ENCODE measurements around the gene FMN1.

The FMN1 gene

DNA sequence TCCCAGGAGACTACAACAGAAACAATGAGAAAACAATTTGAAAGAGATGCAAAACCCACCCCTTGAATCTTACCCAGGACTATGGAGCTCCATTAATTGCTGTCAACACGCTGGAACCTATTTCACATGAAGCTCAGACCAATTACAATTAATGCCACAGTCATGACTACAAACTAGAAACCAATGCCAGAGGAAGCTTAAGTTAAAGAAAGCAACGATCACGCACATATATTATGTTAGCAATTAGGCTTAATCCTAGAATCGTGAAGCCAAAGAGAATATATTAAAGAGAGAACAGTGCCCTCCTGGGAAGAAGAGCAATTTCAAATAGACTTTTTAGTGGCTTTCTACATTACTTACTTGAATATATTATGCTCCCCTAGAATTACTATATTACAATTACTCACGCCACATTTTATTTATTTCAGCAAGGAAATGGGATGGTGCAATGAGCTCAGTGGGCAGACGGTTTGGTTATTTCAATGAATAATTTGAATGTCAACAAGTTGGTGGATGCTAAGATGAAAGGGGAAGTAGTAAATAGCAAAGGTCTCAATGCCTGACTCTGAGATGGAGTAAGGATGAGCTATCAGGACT lies 351.2 kb downstream of the FMN1 start:
- no peak for DNase-seq

GRCh38 chr15:32842081-32842480 lies 352.4 kb downstream of the FMN1 start:
- no peak for DNase-seq

DNA sequence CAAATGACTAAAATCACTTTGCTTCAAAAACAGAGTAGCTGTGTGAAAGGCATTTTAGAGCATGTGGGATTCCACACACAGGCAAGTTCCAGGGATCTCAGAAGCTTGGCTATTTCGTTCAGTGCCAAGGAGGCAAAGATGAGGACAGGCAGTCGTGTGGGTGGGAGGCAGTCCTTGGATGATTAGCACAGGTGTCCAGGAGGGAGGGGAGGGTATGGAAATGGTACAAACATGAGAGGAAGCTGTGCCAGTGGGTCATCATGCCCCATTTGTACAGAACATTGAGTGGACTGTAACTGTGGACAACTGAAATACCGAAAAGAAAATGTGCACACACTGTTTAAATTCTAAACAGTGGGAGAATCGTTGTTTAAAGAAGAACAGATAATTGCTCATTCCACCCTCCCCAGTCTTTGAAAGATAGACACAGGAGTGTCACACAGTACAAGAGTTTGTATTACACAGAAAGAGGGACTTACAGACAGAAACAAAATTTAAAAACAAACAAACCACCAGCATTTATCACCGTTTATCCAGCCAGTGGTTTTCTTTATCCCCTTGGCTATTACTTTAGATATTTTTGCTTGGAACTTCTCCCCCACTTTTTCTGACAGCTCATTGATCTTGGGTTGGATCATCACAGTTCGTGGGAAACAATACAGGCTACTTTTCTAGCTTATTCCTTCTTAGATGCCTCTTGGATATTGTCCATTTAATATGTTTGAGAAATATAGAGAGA lies 353.8 kb downstream of the FMN1 start:
- DNase-seq = no peak

GRCh38 chr15:32838820-32839219 lies 355.7 kb downstream of the FMN1 start:
- DNase-seq = no peak

DNA sequence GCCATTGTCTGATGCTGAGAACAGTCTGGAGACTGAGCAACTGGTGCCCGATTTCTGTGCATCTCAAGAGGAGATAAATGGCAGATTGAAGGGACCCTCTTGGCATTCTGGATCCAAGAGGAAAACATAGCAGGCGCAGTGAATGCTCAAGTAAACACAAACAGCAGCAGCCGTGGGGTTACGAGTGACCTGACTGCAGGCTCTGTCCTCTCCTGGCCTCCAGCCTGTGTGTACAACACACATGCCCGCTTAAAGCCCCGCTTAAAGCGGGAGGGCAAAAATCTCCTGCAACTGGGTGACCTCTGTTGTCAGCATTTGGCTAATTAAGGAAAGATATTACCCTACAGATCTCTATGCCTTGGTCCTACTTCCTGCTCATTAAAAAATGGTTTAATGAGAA lies 356.2 kb downstream of the FMN1 start:
- no peak for DNase-seq

DNA sequence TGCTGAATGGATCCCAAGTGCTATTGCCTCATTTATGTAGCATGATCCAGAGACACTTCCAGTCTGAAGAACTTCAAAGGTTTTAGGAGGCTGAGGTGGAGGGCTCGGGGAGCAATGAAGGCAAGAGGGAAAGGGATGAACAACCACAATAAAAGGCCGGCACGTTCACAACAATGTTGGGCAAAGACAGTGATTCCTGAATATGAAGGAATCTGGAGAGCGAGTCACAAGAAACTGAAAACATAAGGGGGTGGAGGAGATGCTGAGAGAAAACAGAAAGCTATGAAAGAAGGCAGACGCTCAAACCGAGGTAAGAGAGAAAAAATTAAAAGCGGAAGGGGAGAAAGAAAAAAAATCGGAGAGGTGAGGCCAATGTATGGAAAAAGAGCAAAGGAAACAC lies 356.6 kb downstream of the FMN1 start:
- DNase-seq = no peak

DNA sequence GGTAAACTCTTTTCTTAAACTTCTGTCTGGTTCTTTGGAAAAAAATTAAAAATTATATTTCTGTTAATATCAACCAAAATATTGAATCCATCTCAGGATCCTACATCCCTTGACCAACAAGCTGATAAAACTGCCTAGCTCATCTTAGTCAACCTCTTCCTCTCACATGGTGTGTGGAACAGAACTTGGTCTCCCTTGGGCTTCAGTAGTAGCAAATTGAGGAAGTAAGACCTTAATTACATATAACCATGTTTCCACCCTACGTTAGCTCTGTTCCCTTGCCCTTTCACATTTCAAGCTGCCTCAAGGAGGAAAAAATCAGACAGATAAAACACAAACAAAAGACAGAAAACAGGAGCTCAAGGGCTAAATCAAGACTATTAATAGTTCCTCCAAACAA lies 360.4 kb downstream of the FMN1 start:
- DNase-seq = no peak

DNA sequence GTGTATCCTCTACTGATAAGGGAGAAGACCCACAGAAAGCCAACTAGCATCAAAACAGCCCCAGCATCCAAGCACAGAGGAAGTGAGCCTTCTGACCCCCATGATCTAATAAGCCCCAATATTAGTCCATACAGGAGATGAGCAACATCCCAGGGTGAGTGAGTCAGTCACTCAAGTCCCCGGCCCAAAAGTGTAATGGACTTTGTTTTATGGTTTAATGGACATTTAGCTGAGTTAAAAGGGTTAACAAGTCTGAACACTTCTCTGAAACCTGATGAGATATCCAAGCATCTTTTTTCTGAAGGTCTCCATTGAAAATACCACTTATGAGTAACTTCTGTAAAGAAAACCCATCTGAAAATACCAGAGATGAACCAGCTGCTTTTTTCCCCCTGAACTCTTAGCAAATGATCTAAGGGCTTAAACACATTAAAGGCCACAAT lies 361.1 kb downstream of the FMN1 start:
- DNase-seq = no peak

GRCh38 chr15:32831485-32831884 lies 363.0 kb downstream of the FMN1 start:
- no peak for DNase-seq

GRCh38 chr15:32830241-32830640 lies 364.3 kb downstream of the FMN1 start:
- DNase-seq = no peak

- DNase-seq = no peak
Measured at GRCh38 chr15:32829436-32829835, 365.1 kb downstream of the FMN1 start.

GRCh38 chr15:32828507-32829186 lies 365.9 kb downstream of the FMN1 start:
- no peak for DNase-seq

DNA sequence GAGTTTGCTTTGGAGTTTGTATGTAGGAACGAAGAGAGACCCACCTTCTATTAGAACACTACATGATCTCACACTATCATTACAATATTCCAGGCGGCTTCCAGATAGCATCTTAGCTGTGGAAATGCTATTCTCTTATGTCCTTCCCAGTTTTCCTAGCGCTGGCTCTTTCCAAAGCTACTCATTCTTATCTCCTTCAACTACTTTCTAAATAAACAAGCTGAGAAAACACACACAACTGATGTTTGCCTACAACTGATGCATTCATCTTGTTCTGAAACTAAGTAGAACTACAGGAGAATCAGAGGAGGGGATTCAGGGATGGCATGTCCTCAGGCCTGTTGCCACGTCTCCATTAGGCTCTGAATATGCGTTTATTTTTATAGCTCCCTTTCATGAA lies 367.8 kb downstream of the FMN1 start:
- no peak for DNase-seq

GRCh38 chr15:32825219-32825618 lies 369.3 kb downstream of the FMN1 start:
- DNase-seq = no peak

- DNase-seq = no peak
Measured at GRCh38 chr15:32824777-32825176, 369.7 kb downstream of the FMN1 start.

GRCh38 chr15:32823750-32824149 lies 370.8 kb downstream of the FMN1 start:
- no peak for DNase-seq

GRCh38 chr15:32822739-32823138 lies 371.8 kb downstream of the FMN1 start:
- no peak for DNase-seq

GRCh38 chr15:32819448-32819847 lies 375.1 kb downstream of the FMN1 start:
- DNase-seq = no peak

GRCh38 chr15:32818758-32819447 lies 375.6 kb downstream of the FMN1 start:
- DNase-seq = no peak

DNA sequence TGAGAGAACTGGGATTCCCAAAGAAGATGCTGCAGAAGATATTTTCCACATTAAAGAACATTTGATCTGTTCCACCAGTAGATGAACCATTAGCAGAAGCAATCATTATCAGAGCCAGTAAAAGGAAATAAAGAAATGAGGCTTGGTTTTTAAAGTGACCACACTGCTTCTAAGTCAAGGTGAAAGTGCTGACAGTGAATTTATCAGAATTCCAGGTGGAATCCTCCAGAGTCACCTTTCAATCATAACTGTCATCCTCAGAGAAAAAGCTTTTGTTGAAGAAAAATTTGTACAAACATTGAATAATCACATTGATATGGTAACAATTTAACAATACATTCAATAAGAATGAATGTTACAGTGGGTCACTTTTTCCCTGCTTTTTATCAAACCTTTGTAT lies 376.9 kb downstream of the FMN1 start:
- DNase-seq = no peak

GRCh38 chr15:32807331-32807730 lies 387.2 kb downstream of the FMN1 start:
- no peak for DNase-seq

GRCh38 chr15:32803631-32804030 lies 390.9 kb downstream of the FMN1 start:
- DNase-seq = no peak

GRCh38 chr15:32802286-32802936 lies 392.1 kb downstream of the FMN1 start:
- no peak for DNase-seq

All from NCI-H345 (cell line).